Muscle of leg (tissue), 11 donors: ENCODE data around the gene SLC6A13. TPM values are rescaled to one million over a fixed set of nuclear protein-coding genes. Genes with fewer than 3 reads are reported as not detected.
A peak's percentile ranks its signal among the peaks of the same experiment; 100 is the strongest.
"Not testable (repeated sequence)": the region's sequence is repeated elsewhere in the genome, so short reads cannot be mapped to it uniquely, and the experiment has no call there.

ENCODE experiments used
- DNase-seq: peaks from one replicate; pipeline ENCODE4 v3.0.0; 2013
- H3K27ac ChIP-seq: one replicate; pipeline ENCODE4 v1.5.1; 2013; ENCODE audit warnings: mild to moderate bottlenecking, low read length, control low read depth
- H3K27me3 ChIP-seq: one replicate; pipeline ENCODE4 v1.6.1; 2013; ENCODE audit warnings: low read length; ENCODE audit not compliant: control insufficient read depth, insufficient read depth
- H3K36me3 ChIP-seq: one replicate; pipeline ENCODE4 v1.6.1; 2013; ENCODE audit warnings: low read length; ENCODE audit not compliant: control insufficient read depth, insufficient read depth
- H3K4me1 ChIP-seq: one replicate; pipeline ENCODE4 v1.6.1; 2013; ENCODE audit warnings: low read length; ENCODE audit not compliant: control insufficient read depth, insufficient read depth
- H3K4me3 ChIP-seq: one replicate; pipeline ENCODE4 v1.5.1; 2013; ENCODE audit warnings: low read length, control low read depth
- H3K9me3 ChIP-seq: replicated peaks from 2 replicates; pipeline ENCODE4 v1.6.1; 2013; ENCODE audit warnings: low read depth, low read length; ENCODE audit not compliant: control insufficient read depth
- WGBS: methylation state at CpG from one replicate; pipeline ENCODE4 v1.1.5; 2013; ENCODE audit warnings: missing lambda C conversion rate; ENCODE audit not compliant: insufficient coverage; 5-methylcytosine and 5-hydroxymethylcytosine counted together
- polyA plus RNA-seq, 8 donors: library from polyadenylated mRNA; unstranded; fragments of 120-200 nt; gene quantifications; one replicate each; pipeline versions ENCODE4 v1.2.1 to v1.2.3, GENCODE V29; 2013; ENCODE audit warnings: inconsistent platforms in 1 of 8, low replicate concordance in 1 of 8; ENCODE audit not compliant: insufficient read length in 8 of 8, insufficient read depth in 1 of 8
- total RNA-seq: library from RNA; stranded (reverse); fragments of 120-200 nt; gene quantifications from one replicate; pipeline ENCODE4 v1.2.4, GENCODE V29; 2013

SLC6A13 gene
- total and polyA plus RNA-seq, 9 donors: 0.77 to 7.5 (median 2.7) TPM

DNA sequence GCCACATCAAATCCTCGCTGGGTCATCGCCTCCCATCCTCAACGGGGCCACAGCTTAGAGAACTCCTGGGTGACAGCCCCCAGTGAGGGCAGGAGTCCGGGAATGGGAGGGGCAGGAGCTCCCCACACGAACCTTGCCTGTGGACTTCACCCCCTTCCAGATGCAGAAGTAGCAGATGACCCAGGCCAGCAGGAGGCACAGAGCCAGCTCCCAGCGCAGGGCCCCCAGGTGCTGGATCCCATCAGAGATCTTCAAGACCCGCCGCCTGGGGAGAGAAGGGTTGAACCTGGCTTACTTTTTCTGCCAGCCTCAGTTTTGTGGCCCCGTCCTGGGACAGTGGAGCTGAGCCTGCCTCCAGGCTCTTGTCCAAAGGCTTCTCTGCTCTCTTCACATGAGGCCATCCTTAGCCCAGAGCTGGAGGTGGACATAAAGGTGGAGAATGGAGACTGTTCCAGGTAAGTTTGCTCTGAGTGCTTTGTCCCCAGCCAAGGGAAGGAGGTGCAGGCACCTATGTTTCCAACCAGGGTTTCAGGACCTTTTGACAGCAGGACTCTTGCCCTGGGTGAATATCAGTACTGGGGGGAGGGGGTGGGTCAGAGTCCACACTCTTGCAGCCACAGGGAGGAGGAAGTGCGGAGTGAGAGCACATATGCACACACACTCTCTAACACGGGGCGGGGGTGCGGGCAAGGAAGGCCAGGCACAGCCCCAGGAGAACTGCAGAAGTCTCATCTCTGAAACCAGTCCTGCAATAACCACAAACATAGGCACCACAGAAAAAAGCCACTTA lies 25.4 kb downstream of the SLC6A13 start:
- WGBS: 88% methylated on average over 9 of the region's 13 CpGs
- DNase-seq: no peak
- no peaks in the 10 kb centered on the region for H3K36me3 ChIP-seq
- no peak overlapping the region for H3K27ac ChIP-seq
- peaks cover 12% of the 10 kb centered on the region for H3K9me3 ChIP-seq
- H3K4me1 ChIP-seq: peaks cover 19% of the 10 kb centered on the region
- H3K27me3 ChIP-seq: no peaks in the 10 kb centered on the region
- no peak overlapping the region for H3K4me3 ChIP-seq

GRCh38 chr12:236445-236844 lies 26.2 kb downstream of the SLC6A13 start:
- Histone ChIP-seq H3K4me3 (no peak overlapping the region), H3K27ac (no peak overlapping the region), H3K27me3 (no peaks in the 10 kb centered on the region), H3K36me3 (no peaks in the 10 kb centered on the region), H3K9me3 (peaks cover 12% of the 10 kb centered on the region), H3K4me1 (peaks cover 26% of the 10 kb centered on the region)
- no CpG with 5 or more reads among the region's 3 CpGs for whole genome bisulfite sequencing
- DNase-seq: no peak

GRCh38 chr12:235967-236366 lies 26.7 kb downstream of the SLC6A13 start:
- H3K27me3 ChIP-seq, DNase-seq, H3K4me3 ChIP-seq, H3K36me3 ChIP-seq, H3K27ac ChIP-seq: not testable (repeated sequence)
- Histone ChIP-seq H3K4me1 (peaks cover 31% of the 10 kb centered on the region), H3K9me3 (peaks cover 12% of the 10 kb centered on the region)
- WGBS: 64% methylated on average over 2 of the region's 4 CpGs

DNA sequence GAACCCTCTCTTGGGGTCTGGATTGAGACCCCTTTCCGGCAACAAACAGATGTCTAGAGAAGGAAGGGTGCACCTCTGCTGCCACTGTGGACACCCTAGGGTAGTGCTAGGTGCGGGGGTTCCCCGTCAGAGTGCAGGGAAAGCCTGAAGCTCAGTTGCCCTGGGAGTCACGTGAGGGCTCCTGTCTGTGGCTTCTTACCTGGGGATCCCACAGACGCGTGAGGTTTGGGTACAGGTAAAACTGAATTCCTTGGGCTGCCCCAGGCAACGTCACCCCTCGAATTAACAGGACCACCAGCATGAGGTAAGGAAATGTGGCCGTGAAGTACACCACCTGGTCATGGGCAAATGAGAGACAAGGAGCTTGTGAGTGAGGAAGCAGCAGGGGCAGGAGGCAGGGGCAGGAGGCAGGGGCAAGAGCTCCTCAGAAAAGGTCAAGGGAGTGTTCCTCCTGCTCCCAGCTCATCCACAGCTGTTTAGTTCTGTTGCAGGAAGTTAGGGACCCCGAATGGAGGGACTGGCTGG lies 27.7 kb downstream of the SLC6A13 start:
- H3K27ac ChIP-seq: no peak overlapping the region
- H3K27me3 ChIP-seq: no peaks in the 10 kb centered on the region
- DNase-seq: no peak
- H3K9me3 ChIP-seq: peaks cover 12% of the 10 kb centered on the region
- H3K4me1 ChIP-seq: peaks cover 34% of the 10 kb centered on the region
- 97% methylated on average over 8 of the region's 10 CpGs for WGBS
- H3K36me3 ChIP-seq: no peaks in the 10 kb centered on the region
- H3K4me3 ChIP-seq: no peak overlapping the region

- DNase-seq: no peak
Measured at GRCh38 chr12:234019-234418, 28.6 kb downstream of the SLC6A13 start.

DNA sequence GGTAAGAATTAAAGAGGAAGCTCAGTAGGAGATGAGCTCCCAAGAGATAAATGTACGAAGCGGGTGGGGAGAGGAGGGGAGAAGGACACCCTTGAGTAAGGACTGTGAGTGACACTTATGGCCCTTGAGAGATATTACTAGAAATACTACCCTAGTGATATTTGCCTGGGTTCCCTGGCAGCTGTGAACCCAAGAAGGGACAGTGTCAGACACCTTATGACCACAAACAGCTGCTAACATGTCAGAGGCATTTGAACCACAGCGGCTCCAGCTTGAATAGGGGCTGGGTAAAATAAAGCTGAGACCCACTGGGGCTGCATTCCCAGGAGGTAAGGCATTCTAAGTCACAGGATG lies 29.0 kb downstream of the SLC6A13 start:
- H3K9me3 ChIP-seq: peaks cover 12% of the 10 kb centered on the region
- peak; percentile 48 for DNase-seq
- peak overlapping the region; percentile 85 for H3K27ac ChIP-seq
- H3K4me1 ChIP-seq: peaks cover 35% of the 10 kb centered on the region
- no peak overlapping the region for H3K4me3 ChIP-seq
- no peaks in the 10 kb centered on the region for H3K36me3 ChIP-seq
- H3K27me3 ChIP-seq: no peaks in the 10 kb centered on the region
- WGBS: no CpG with 5 or more reads among the region's 3 CpGs

More at GRCh38 chr12:234019-234418, 28.6 kb downstream of the SLC6A13 start:
- 83% methylated on average over 2 of the region's 7 CpGs for WGBS
- Histone ChIP-seq H3K9me3 (peaks cover 12% of the 10 kb centered on the region), H3K4me3 (no peak overlapping the region), H3K27ac (peak overlapping the region; percentile 85), H3K27me3 (no peaks in the 10 kb centered on the region), H3K4me1 (peaks cover 34% of the 10 kb centered on the region), H3K36me3 (no peaks in the 10 kb centered on the region)

DNA sequence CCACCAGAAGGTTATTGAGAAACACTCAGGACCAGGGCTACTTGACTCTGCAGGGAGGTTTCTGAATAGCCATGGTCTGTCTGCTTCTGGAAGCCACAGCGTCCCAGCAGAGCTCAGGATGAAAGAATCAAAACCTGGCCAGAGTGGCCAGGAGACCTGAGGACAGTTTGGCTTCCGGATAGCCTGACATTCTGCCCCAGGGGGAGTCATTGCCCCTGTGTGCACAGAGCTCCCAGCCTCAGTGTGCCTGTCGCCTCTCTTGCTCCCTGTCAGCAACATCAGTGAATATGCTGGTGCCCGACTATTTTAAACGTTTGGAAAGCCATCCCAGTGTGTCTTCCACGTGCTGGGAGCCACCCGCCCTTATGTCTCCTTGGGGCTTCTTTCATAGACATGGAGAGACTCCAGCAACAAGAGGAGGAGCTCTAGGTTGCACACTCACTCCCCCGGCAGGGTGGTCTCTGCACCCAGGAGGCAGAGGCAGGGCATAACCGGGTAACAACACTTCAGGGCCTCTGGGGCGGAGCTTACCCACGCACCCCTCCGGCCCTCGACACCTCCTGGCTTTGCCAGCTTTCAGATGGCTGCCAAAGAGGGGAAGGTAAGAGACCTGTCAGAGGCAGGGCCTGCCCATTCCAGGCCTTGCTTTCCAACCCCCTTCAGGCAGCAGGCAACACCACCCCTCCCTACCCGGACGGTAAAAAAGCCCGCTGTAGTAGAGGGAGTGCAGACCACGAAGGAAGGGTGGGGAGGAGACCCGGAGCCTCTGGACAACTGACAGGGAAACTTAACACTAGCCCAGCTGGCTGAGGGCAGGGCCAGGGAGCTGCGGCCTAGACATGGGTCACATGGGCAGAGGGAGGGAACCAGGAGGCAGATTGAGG lies 29.7 kb downstream of the SLC6A13 start:
- Histone ChIP-seq H3K27me3 (no peaks in the 10 kb centered on the region), H3K27ac (peak overlapping the region; percentile 85), H3K4me1 (peaks cover 36% of the 10 kb centered on the region), H3K9me3 (peaks cover 12% of the 10 kb centered on the region), H3K36me3 (no peaks in the 10 kb centered on the region), H3K4me3 (no peak overlapping the region)
- WGBS: 32% methylated on average over 16 of the region's 19 CpGs
- peak; percentile 68 for DNase-seq

DNA sequence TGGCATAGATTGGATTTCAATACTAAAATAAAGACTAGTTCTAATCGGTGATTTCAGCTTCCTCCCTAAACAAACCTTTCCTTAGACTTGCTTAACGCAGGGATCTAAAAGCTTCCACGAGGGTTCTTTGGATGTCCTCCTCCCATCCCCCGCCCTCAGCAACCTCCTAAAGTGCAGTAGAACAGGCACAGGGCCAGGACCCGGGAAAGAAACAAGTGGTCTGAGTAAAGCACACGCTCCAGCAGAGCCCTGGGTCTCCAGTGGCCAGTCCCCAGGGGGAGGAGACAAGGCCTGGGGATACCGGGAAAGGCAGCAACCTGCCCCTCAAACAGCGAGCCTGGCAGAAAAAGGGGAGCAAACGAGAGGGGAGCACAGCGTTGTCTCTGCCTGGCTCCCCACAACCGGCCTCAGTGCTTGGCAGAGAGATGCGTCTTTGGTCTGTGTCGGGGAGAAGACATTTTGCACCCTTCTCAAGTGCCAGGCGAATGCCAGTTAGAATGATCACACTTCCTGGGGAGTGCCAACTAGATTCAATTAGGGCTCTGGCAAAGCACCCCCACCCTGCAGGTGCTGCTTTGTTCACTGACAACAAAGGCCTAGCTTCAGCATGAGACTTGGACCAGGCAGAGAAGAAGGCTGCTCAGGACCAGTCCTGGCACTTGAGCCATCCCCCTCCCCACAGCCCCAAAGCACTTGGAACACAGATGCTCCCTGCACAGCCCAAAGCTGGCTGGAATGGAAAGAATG lies 31.5 kb downstream of the SLC6A13 start:
- no peak overlapping the region for H3K27ac ChIP-seq
- peaks cover 36% of the 10 kb centered on the region for H3K4me1 ChIP-seq
- WGBS: 51% methylated on average over 9 of the region's 14 CpGs
- no peak overlapping the region for H3K4me3 ChIP-seq
- H3K36me3 ChIP-seq: no peaks in the 10 kb centered on the region
- no peak for DNase-seq
- H3K27me3 ChIP-seq: peaks cover 3% of the 10 kb centered on the region
- H3K9me3 ChIP-seq: peaks cover 4% of the 10 kb centered on the region

- H3K4me3 ChIP-seq: no peak overlapping the region
- no peak for DNase-seq
- peaks cover 36% of the 10 kb centered on the region for H3K4me1 ChIP-seq
- peaks cover 3% of the 10 kb centered on the region for H3K27me3 ChIP-seq
- no peaks in the 10 kb centered on the region for H3K9me3 ChIP-seq
- H3K36me3 ChIP-seq: no peaks in the 10 kb centered on the region
- 65% methylated on average over 20 of the region's 26 CpGs for WGBS
- no peak overlapping the region for H3K27ac ChIP-seq
Measured at GRCh38 chr12:229441-230191, 33.0 kb downstream of the SLC6A13 start.
